OCI-LY7 (cell line): ENCODE data around the gene NPNT. TPM values are rescaled to one million over a fixed set of nuclear protein-coding genes. Genes with fewer than 3 reads are reported as not detected.

Experiments
- BruUV-seq: library from RNA; stranded (reverse); fragments of 400-500 nt; replicated peaks from 2 replicates; lab custom pipeline; 2021; lab: Mats Ljungman, UMichigan
- CTCF ChIA-PET: fragments of 300-600 bp; sonication (Branson Sonifier 250); formaldehyde crosslinking; loops from one replicate; lab custom pipeline; 2022; ENCODE audit warnings: antibody characterized with exemption; ENCODE audit not compliant: unreplicated experiment; lab: Charles Lee
- POLR2A ChIA-PET: fragments of 300-600 bp; sonication (Branson Sonifier 250); formaldehyde crosslinking; loops from one replicate; lab custom pipeline; 2022; ENCODE audit warnings: antibody characterized with exemption; lab: Charles Lee
- DNase-seq: peaks from one replicate; pipeline ENCODE4 v3.0.0-alpha.2; 2015; ENCODE audit warnings: low spot score
- H2AFZ ChIP-seq: fragments of 200-600 bp; sonication (generic), shearing (Covaris generic); 2 replicates; pipeline ENCODE4 v1.6.1; 2014; ENCODE audit warnings: mild to moderate bottlenecking, antibody characterized with exemption, low read length, moderate library complexity
- H3K27ac ChIP-seq: fragments of 200-600 bp; sonication (generic); 2 replicates; pipeline ENCODE4 v1.5.1; 2014; ENCODE audit warnings: mixed run types, low read depth, mild to moderate bottlenecking, moderate library complexity, low read length, inconsistent platforms; ENCODE audit not compliant: poor library complexity, severe bottlenecking
- H3K36me3 ChIP-seq: fragments of 200-600 bp; sonication (generic); 2 replicates; pipeline ENCODE4 v1.6.1; 2014; ENCODE audit warnings: mild to moderate bottlenecking, antibody characterized with exemption, low read length, moderate library complexity, mixed read lengths; ENCODE audit not compliant: insufficient read depth
- H3K4me1 ChIP-seq: fragments of 200-600 bp; sonication (generic); 2 replicates; pipeline ENCODE4 v1.5.1; 2014; ENCODE audit warnings: mild to moderate bottlenecking, low read length; ENCODE audit not compliant: insufficient read depth, poor library complexity, severe bottlenecking
- H3K4me2 ChIP-seq: fragments of 200-600 bp; sonication (generic); 2 replicates; pipeline ENCODE4 v1.6.1; 2014; ENCODE audit warnings: mild to moderate bottlenecking, low read length
- H3K4me3 ChIP-seq: fragments of 200-600 bp; sonication (generic); 2 replicates; pipeline ENCODE4 v1.5.1; 2014; ENCODE audit warnings: mild to moderate bottlenecking, low read depth, low read length; ENCODE audit not compliant: poor library complexity, severe bottlenecking
- H3K79me2 ChIP-seq: fragments of 200-600 bp; sonication (generic); 2 replicates; pipeline ENCODE4 v1.6.1; 2016; ENCODE audit warnings: low read depth, mild to moderate bottlenecking, low read length, moderate library complexity, mixed read lengths; ENCODE audit not compliant: insufficient read depth
- H3K9me2 ChIP-seq: fragments of 200-600 bp; sonication (generic); 2 replicates; pipeline ENCODE4 v1.6.1; 2016; ENCODE audit warnings: mild to moderate bottlenecking, low read length, mixed read lengths; ENCODE audit not compliant: insufficient read depth
- H3K9me3 ChIP-seq: fragments of 200-600 bp; sonication (generic); 2 replicates; pipeline ENCODE4 v1.6.1; 2014; ENCODE audit warnings: mild to moderate bottlenecking, mixed run types, low read length, mixed read lengths
- H4K20me1 ChIP-seq: fragments of 200-600 bp; sonication (generic); 2 replicates; pipeline ENCODE4 v1.6.1; 2014; ENCODE audit warnings: mild to moderate bottlenecking, antibody characterized with exemption, low read length, moderate library complexity, mixed read lengths; ENCODE audit not compliant: insufficient read depth
- CTCF ChIP-seq: fragments of 200-600 bp; sonication (generic); conservative IDR thresholded peaks from 2 replicates; pipeline ENCODE4 v1.5.1; 2014; ENCODE audit warnings: mild to moderate bottlenecking, antibody characterized with exemption, low read length, moderate library complexity, mixed read lengths
- EZH2phosphoT487 ChIP-seq: fragments of 200-600 bp; sonication (generic); IDR thresholded peaks from 2 replicates; pipeline ENCODE4 v1.6.1; 2018; ENCODE audit warnings: low read depth, borderline replicate concordance, mild to moderate bottlenecking, mixed run types, antibody characterized with exemption, low read length, moderate library complexity, mixed read lengths
- intact Hi-C: fragments of 100-400 bp; cut with micrococcal nuclease; formaldehyde crosslinking; loops from one replicate; pipeline ENCODE4 v1.10.0; 2022; ENCODE audit not compliant: unreplicated experiment
- total RNA-seq, 2 experiments: library from RNA; depleted of rRNA in 1 of 2; stranded (reverse); fragments of >200 nt in 1 of 2; shearing (Covaris generic) in 1 of 2; gene quantifications; 2 replicates each; pipeline ENCODE4 v1.2.3, GENCODE V29; 2014 to 2022

NPNT gene
- total RNA-seq, 2 experiments from 2014 or later = not detected

GRCh38 chr4:105972946-105973621 is 77.8 kb downstream of the NPNT start:
- Histone ChIP-seq H3K27ac (no peak overlapping the region), H4K20me1 (no peaks in the 10 kb centered on the region), H3K4me2 (no peak overlapping the region), H3K79me2 (no peaks in the 10 kb centered on the region), H3K36me3 (no peaks in the 10 kb centered on the region), H3K9me2 (no peaks in the 10 kb centered on the region), H3K9me3 (no peaks in the 10 kb centered on the region), H3K4me1 (no peaks in the 10 kb centered on the region), H2AFZ (no peak overlapping the region), H3K4me3 (no peak overlapping the region)
- no TSS peak for BruUV-seq
- no peak for TF ChIP-seq EZH2phosphoT487
- no peak for TF ChIP-seq CTCF
- intact Hi-C loops = no loop called here
- ChIA-PET POLR2A (no interaction called here), CTCF (no interaction called here)
- DNase-seq = no peak

DNA sequence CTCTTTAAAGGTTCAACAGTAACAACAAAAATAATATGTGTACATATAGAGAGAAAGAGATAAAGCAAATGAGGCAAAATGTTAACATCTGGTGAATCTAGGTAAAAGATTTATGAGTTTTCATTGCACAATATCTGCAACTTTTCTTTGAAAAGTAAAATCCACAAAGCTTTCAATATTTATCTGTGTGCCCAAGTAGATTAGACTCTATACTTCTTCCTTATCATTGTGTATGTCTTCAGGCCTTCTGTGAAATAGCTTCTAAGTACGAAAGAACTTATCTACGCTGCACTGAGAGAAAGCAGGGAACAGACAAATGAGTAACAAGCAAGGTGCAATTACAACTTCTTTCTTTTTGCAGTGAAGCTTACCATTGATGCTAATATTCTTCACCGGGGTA is 81.6 kb downstream of the NPNT start:
- H3K9me2 ChIP-seq = no peaks in the 10 kb centered on the region
- no peak for DNase-seq
- H2AFZ ChIP-seq = no peak overlapping the region
- H3K4me1 ChIP-seq = no peaks in the 10 kb centered on the region
- no peak overlapping the region for H3K27ac ChIP-seq
- H3K4me2 ChIP-seq = no peak overlapping the region
- H3K36me3 ChIP-seq = no peaks in the 10 kb centered on the region
- intact Hi-C loops = no loop called here
- no peaks in the 10 kb centered on the region for H3K79me2 ChIP-seq
- H3K4me3 ChIP-seq = no peak overlapping the region
- H3K9me3 ChIP-seq = no peaks in the 10 kb centered on the region
- H4K20me1 ChIP-seq = no peaks in the 10 kb centered on the region
- BruUV-seq = no TSS peak
- no peak for TF ChIP-seq EZH2phosphoT487
- no peak for TF ChIP-seq CTCF
- ChIA-PET CTCF (no interaction called here), POLR2A (interaction anchor here (1.1 kb wide), 1 partner anchor 14 kb away, joined by 5 read pairs; no protein-coding TSS in a partner anchor)

GRCh38 chr4:105978684-105979296 is 83.5 kb downstream of the NPNT start:
- intact Hi-C loops = no loop called here
- Histone ChIP-seq H3K27ac (no peak overlapping the region), H2AFZ (no peak overlapping the region), H3K36me3 (no peaks in the 10 kb centered on the region), H4K20me1 (no peaks in the 10 kb centered on the region), H3K4me1 (no peaks in the 10 kb centered on the region), H3K4me2 (no peak overlapping the region), H3K4me3 (no peak overlapping the region), H3K9me3 (no peaks in the 10 kb centered on the region), H3K79me2 (no peaks in the 10 kb centered on the region), H3K9me2 (no peaks in the 10 kb centered on the region)
- POLR2A ChIA-PET = interaction anchor here (0.7 to 1.2 kb wide), 2 partner anchors 14 to 533 kb away, joined by 3 read pairs; no protein-coding TSS in a partner anchor
- TF ChIP-seq CTCF (no peak), EZH2phosphoT487 (no peak)
- no TSS peak for BruUV-seq
- no peak for DNase-seq
- CTCF ChIA-PET = no interaction called here
